HCT116 (cell line): ENCODE results near the gene SRSF7. TPM values are rescaled to one million over a fixed set of nuclear protein-coding genes. Genes with fewer than 3 reads are reported as not detected.

Experiments
- ATAC-seq: fragments of 200-7000 bp; cut with Tn5 transposase; 2 replicates; pipeline ENCODE4 v1.9.1; 2020; ENCODE audit warnings: mild to moderate bottlenecking, moderate library complexity
- BruUV-seq: library from RNA; stranded (reverse); fragments of 400-500 nt; replicated peaks from 2 replicates; lab custom pipeline; 2021; lab: Mats Ljungman, UMichigan
- CTCF ChIA-PET: fragments of 300-600 bp; sonication (Branson Sonifier 250); formaldehyde crosslinking; loops from one replicate; lab custom pipeline; 2021; ENCODE audit warnings: antibody characterized with exemption; lab: Charles Lee
- POLR2A ChIA-PET: fragments of 300-600, 350-600 bp; sonication (Branson Sonifier 250); formaldehyde crosslinking; loops from one replicate; lab custom pipeline; 2021; ENCODE audit warnings: antibody characterized with exemption; lab: Charles Lee
- RAD21 ChIA-PET, 2 experiments: fragments of 300-600 bp; sonication (Branson Sonifier 250); formaldehyde crosslinking; loops; one replicate each; lab custom pipeline; 2023; ENCODE audit warnings: low total read pairs in 2 of 2; ENCODE audit not compliant: uncharacterized antibody in 2 of 2, unreplicated experiment in 2 of 2, low non-redundant PET in 1 of 2; lab: Charles Lee
- DNase-seq: peaks from one replicate; pipeline ENCODE4 v3.0.0-alpha.2; 2010; ENCODE audit warnings: low read depth, low spot score
- H2AFZ ChIP-seq: fragments of 200-600 bp; shearing (Covaris generic), sonication (generic); 2 replicates; pipeline ENCODE4 v1.6.1; 2017; ENCODE audit warnings: low read depth, mixed run types, mixed read lengths, antibody characterized with exemption, low read length; ENCODE audit not compliant: poor library complexity, severe bottlenecking
- H3K27ac ChIP-seq: 2 replicates; pipeline ENCODE4 v1.5.1; 2012; ENCODE audit warnings: low read depth, low read length
- H3K27me3 ChIP-seq: fragments of 200-600 bp; sonication (generic); 2 replicates; pipeline ENCODE4 v1.6.1; 2016; ENCODE audit warnings: mixed run types, low read length, mixed read lengths; ENCODE audit not compliant: insufficient read depth
- H3K36me3 ChIP-seq, 2 experiments: fragments of 200-500 bp in 1 of 2; fragments of 200-600 bp in 1 of 2; sonication (Bioruptor generic) in 1 of 2; sonication (generic) in 1 of 2; 2 replicates each; pipeline versions ENCODE4 v1.5.1 to v1.6.1; 2014 to 2016; ENCODE audit warnings: low read length in 2 of 2, inconsistent platforms in 1 of 2, mixed read lengths in 1 of 2, mixed run types in 1 of 2; ENCODE audit not compliant: insufficient read depth in 2 of 2, control insufficient read depth in 1 of 2
- H3K4me1 ChIP-seq, 2 experiments: fragments of 200-600 bp in 1 of 2; sonication (generic) in 1 of 2; 2 replicates each; pipeline versions ENCODE4 v1.5.1 to v1.6.1; 2012 to 2017; ENCODE audit warnings: low read length in 2 of 2, inconsistent platforms in 1 of 2, mild to moderate bottlenecking in 1 of 2, mixed read lengths in 1 of 2, mixed run types in 1 of 2, moderate library complexity in 1 of 2; ENCODE audit not compliant: insufficient read depth in 2 of 2, control insufficient read depth in 1 of 2
- H3K4me2 ChIP-seq: fragments of 200-600 bp; sonication (generic); 2 replicates; pipeline ENCODE4 v1.6.1; 2017; ENCODE audit warnings: mixed run types, low read length, mixed read lengths
- H3K4me3 ChIP-seq, 2 experiments: fragments of 200-600 bp in 1 of 2; sonication (generic) in 1 of 2; replicated peaks in 1 of 2; 2 replicates each; pipeline ENCODE4 v1.5.1; 2011 to 2016; ENCODE audit warnings: low read length in 2 of 2, control low read depth in 1 of 2, low read depth in 1 of 2, mild to moderate bottlenecking in 1 of 2, mixed read lengths in 1 of 2, mixed run types in 1 of 2
- H3K79me2 ChIP-seq: fragments of 200-600 bp; sonication (generic); 2 replicates; pipeline ENCODE4 v1.6.1; 2017; ENCODE audit warnings: mild to moderate bottlenecking, mixed run types, low read length, moderate library complexity, mixed read lengths; ENCODE audit not compliant: insufficient read depth
- H3K9ac ChIP-seq: fragments of 200-600 bp; sonication (generic); 2 replicates; pipeline ENCODE4 v1.6.1; 2016; ENCODE audit warnings: low read length, mixed read lengths
- H3K9me2 ChIP-seq: fragments of 200-600 bp; sonication (generic), shearing (Covaris generic); 2 replicates; pipeline ENCODE4 v1.6.1; 2017; ENCODE audit warnings: mixed run types, mild to moderate bottlenecking, moderate library complexity; ENCODE audit not compliant: insufficient read depth
- H3K9me3 ChIP-seq, 2 experiments: fragments of 200-500 bp in 1 of 2; fragments of 200-600 bp in 1 of 2; sonication (Bioruptor generic) in 1 of 2; sonication (generic) in 1 of 2; 2 replicates each; pipeline ENCODE4 v1.6.1; 2014 to 2017; ENCODE audit warnings: low read length in 2 of 2, mixed read lengths in 2 of 2, inconsistent platforms in 1 of 2, low read depth in 1 of 2, mild to moderate bottlenecking in 1 of 2, mixed run types in 1 of 2, moderate library complexity in 1 of 2; ENCODE audit not compliant: control insufficient read depth in 1 of 2, insufficient read depth in 1 of 2
- H4K20me1 ChIP-seq: fragments of 200-600 bp; sonication (generic), shearing (Covaris generic); 2 replicates; pipeline ENCODE4 v1.6.1; 2017; ENCODE audit warnings: mixed run types, mild to moderate bottlenecking, moderate library complexity; ENCODE audit not compliant: insufficient read depth
- CBX3 ChIP-seq: IDR thresholded peaks from 2 replicates; pipeline ENCODE4 v1.6.1; 2012; ENCODE audit warnings: low read depth
- CEBPB ChIP-seq: IDR thresholded peaks from 2 replicates; pipeline ENCODE4 v1.6.1; 2012; ENCODE audit warnings: low read depth
- EGR1 ChIP-seq: IDR thresholded peaks from 2 replicates; pipeline ENCODE4 v1.6.1; 2012; ENCODE audit warnings: low read depth
- ELF1 ChIP-seq: IDR thresholded peaks from 2 replicates; pipeline ENCODE4 v1.6.1; 2012; ENCODE audit warnings: low read depth, borderline replicate concordance
- EZH2 ChIP-seq: fragments of 200-600 bp; sonication (generic); IDR thresholded peaks from 2 replicates; pipeline ENCODE4 v1.6.1; 2017; ENCODE audit warnings: antibody characterized with exemption, mixed run types
- POLR2A ChIP-seq: IDR thresholded peaks from 2 replicates; pipeline ENCODE4 v1.7.0; 2011; ENCODE audit warnings: borderline replicate concordance; ENCODE audit not compliant: insufficient read depth, insufficient read length; ENCODE audit errors: extremely low read depth
- POLR2AphosphoS5 ChIP-seq: IDR thresholded peaks from 2 replicates; pipeline ENCODE4 v1.6.1; 2011; ENCODE audit warnings: mild to moderate bottlenecking, low read depth, low read length, moderate library complexity
- RAD21 ChIP-seq: IDR thresholded peaks from 2 replicates; pipeline ENCODE4 v1.6.1; 2012; ENCODE audit warnings: low read depth, mild to moderate bottlenecking
- SIN3A ChIP-seq: IDR thresholded peaks from 2 replicates; pipeline ENCODE4 v1.6.1; 2012; ENCODE audit warnings: low read depth
- SRF ChIP-seq: IDR thresholded peaks from 2 replicates; pipeline ENCODE4 v1.6.1; 2012; ENCODE audit warnings: low read depth
- YY1 ChIP-seq: IDR thresholded peaks from 2 replicates; pipeline ENCODE4 v1.6.1; 2011; ENCODE audit warnings: low read length, low read depth, moderate library complexity, mild to moderate bottlenecking; ENCODE audit not compliant: insufficient replicate concordance; ENCODE audit errors: extremely low read depth
- intact Hi-C: fragments of 100-400 bp; cut with micrococcal nuclease; formaldehyde crosslinking; loops from 2 replicates; pipeline ENCODE4 v1.10.0; 2022
- total RNA-seq: library from RNA; stranded (reverse); gene quantifications from one replicate; pipeline ENCODE4 v1.2.1, GENCODE V29; 2021; ENCODE audit not compliant: unreplicated experiment
- TF ChIP-seq, protein P1 (sequence below): IDR thresholded peaks from 2 replicates; pipeline ENCODE4 v1.6.1; 2012
- TF ChIP-seq, protein P2 (sequence below): IDR thresholded peaks from 2 replicates; pipeline ENCODE4 v1.6.1; 2012
- TF ChIP-seq, protein P3 (sequence below): IDR thresholded peaks from 2 replicates; pipeline ENCODE4 v1.6.1; 2012; ENCODE audit warnings: low read depth
- TF ChIP-seq, protein P4 (sequence below): IDR thresholded peaks from 2 replicates; pipeline ENCODE4 v1.6.1; 2011; ENCODE audit warnings: mild to moderate bottlenecking, low read length, moderate library complexity; ENCODE audit not compliant: insufficient replicate concordance; ENCODE audit errors: extremely low read depth

SRSF7 gene
- total RNA-seq, 1 experiment from 2014 or later, result 215 TPM

DNA sequence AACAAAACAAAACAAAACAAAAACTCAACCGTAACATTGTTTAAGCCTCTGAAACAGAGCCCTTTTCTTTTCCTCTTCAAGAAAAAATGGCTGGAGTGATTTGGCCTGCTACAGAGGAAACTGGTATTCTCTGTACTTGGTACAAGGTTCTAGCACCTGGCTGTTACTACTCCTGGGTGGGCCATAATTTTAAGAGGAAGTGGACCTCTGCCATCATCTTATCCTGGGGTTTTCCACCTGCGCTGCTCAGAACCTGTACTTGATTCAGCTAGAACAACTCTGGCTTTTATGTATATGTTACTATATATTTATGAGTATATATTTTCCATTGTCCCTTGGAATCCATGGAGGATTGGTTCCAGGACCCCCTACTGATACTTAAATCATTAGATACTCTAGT lies 22.5 kb downstream of the SRSF7 start:
- Histone ChIP-seq H3K9me2 (no peaks in the 10 kb centered on the region), H3K4me1 (0 out of 4 replicates have a peak, but pooled peaks cover 0 to 2% of the 10 kb centered on the region in 2 experiments), H3K27me3 (no peaks in the 10 kb centered on the region), H3K9ac (no peak overlapping the region), H3K27ac (no peak overlapping the region), H3K4me3 (no peak overlapping the region), H3K79me2 (no peaks in the 10 kb centered on the region), H4K20me1 (no peaks in the 10 kb centered on the region), H3K4me2 (no peak overlapping the region), H3K36me3 (peaks cover 0 to 3% of the 10 kb centered on the region in 2 experiments; a peak in 1 of 4 replicates), H2AFZ (no peak overlapping the region), H3K9me3 (no peaks in the 10 kb centered on the region)
- DNase-seq, result no peak
- RAD21 ChIA-PET, result no interaction called here
- CTCF ChIA-PET, result interaction anchor here (1.1 kb wide), 1 partner anchor 147 kb away, joined by 3 read pairs; no protein-coding TSS in a partner anchor
- ATAC-seq, result no peak
- POLR2A ChIA-PET, result interaction anchor here (1.8 kb wide), 1 partner anchor 23 kb away, joined by 5 read pairs; the partner anchor contains the start of gene SRSF7
- intact Hi-C loops, result loop anchor here (5.0 to 10.0 kb wide), 2 partner anchors 126 to 744 kb away; partner anchors contain the start of gene HNRNPLL
- TF ChIP-seq YY1, result no peak
- TF ChIP-seq ELF1, result no peak
- TF ChIP-seq EZH2, result no peak
- no peak for TF ChIP-seq POLR2AphosphoS5
- TF ChIP-seq SRF, result no peak
- TF ChIP-seq, protein P1, sequence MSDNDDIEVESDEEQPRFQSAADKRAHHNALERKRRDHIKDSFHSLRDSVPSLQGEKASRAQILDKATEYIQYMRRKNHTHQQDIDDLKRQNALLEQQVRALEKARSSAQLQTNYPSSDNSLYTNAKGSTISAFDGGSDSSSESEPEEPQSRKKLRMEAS, result no peak
- no peak for TF ChIP-seq EGR1
- TF ChIP-seq CEBPB, result no peak
- TF ChIP-seq, protein P2, sequence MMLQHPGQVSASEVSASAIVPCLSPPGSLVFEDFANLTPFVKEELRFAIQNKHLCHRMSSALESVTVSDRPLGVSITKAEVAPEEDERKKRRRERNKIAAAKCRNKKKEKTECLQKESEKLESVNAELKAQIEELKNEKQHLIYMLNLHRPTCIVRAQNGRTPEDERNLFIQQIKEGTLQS, result no peak
- no peak for TF ChIP-seq POLR2A
- TF ChIP-seq RAD21, result no peak
- TF ChIP-seq, protein P3, sequence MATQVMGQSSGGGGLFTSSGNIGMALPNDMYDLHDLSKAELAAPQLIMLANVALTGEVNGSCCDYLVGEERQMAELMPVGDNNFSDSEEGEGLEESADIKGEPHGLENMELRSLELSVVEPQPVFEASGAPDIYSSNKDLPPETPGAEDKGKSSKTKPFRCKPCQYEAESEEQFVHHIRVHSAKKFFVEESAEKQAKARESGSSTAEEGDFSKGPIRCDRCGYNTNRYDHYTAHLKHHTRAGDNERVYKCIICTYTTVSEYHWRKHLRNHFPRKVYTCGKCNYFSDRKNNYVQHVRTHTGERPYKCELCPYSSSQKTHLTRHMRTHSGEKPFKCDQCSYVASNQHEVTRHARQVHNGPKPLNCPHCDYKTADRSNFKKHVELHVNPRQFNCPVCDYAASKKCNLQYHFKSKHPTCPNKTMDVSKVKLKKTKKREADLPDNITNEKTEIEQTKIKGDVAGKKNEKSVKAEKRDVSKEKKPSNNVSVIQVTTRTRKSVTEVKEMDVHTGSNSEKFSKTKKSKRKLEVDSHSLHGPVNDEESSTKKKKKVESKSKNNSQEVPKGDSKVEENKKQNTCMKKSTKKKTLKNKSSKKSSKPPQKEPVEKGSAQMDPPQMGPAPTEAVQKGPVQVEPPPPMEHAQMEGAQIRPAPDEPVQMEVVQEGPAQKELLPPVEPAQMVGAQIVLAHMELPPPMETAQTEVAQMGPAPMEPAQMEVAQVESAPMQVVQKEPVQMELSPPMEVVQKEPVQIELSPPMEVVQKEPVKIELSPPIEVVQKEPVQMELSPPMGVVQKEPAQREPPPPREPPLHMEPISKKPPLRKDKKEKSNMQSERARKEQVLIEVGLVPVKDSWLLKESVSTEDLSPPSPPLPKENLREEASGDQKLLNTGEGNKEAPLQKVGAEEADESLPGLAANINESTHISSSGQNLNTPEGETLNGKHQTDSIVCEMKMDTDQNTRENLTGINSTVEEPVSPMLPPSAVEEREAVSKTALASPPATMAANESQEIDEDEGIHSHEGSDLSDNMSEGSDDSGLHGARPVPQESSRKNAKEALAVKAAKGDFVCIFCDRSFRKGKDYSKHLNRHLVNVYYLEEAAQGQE, result no peak
- no peak for TF ChIP-seq CBX3
- TF ChIP-seq SIN3A, result no peak
- TF ChIP-seq, protein P4, sequence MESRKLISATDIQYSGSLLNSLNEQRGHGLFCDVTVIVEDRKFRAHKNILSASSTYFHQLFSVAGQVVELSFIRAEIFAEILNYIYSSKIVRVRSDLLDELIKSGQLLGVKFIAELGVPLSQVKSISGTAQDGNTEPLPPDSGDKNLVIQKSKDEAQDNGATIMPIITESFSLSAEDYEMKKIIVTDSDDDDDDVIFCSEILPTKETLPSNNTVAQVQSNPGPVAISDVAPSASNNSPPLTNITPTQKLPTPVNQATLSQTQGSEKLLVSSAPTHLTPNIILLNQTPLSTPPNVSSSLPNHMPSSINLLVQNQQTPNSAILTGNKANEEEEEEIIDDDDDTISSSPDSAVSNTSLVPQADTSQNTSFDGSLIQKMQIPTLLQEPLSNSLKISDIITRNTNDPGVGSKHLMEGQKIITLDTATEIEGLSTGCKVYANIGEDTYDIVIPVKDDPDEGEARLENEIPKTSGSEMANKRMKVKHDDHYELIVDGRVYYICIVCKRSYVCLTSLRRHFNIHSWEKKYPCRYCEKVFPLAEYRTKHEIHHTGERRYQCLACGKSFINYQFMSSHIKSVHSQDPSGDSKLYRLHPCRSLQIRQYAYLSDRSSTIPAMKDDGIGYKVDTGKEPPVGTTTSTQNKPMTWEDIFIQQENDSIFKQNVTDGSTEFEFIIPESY, result no peak
- no TSS peak for BruUV-seq
